ENCODE results near the gene PLEKHG4. TPM values are rescaled to one million over a fixed set of nuclear protein-coding genes. Genes with fewer than 3 reads are reported as not detected.

PLEKHG4 gene, protein sequence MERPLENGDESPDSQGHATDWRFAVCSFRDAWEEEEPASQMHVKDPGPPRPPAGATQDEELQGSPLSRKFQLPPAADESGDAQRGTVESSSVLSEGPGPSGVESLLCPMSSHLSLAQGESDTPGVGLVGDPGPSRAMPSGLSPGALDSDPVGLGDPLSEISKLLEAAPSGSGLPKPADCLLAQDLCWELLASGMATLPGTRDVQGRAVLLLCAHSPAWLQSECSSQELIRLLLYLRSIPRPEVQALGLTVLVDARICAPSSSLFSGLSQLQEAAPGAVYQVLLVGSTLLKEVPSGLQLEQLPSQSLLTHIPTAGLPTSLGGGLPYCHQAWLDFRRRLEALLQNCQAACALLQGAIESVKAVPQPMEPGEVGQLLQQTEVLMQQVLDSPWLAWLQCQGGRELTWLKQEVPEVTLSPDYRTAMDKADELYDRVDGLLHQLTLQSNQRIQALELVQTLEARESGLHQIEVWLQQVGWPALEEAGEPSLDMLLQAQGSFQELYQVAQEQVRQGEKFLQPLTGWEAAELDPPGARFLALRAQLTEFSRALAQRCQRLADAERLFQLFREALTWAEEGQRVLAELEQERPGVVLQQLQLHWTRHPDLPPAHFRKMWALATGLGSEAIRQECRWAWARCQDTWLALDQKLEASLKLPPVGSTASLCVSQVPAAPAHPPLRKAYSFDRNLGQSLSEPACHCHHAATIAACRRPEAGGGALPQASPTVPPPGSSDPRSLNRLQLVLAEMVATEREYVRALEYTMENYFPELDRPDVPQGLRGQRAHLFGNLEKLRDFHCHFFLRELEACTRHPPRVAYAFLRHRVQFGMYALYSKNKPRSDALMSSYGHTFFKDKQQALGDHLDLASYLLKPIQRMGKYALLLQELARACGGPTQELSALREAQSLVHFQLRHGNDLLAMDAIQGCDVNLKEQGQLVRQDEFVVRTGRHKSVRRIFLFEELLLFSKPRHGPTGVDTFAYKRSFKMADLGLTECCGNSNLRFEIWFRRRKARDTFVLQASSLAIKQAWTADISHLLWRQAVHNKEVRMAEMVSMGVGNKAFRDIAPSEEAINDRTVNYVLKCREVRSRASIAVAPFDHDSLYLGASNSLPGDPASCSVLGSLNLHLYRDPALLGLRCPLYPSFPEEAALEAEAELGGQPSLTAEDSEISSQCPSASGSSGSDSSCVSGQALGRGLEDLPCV
- polyA plus RNA-seq (2013, experiment 1 of 2): 6.6 TPM
- 6.5 TPM for polyA plus RNA-seq (2013, experiment 2 of 2)

- peak; percentile 56 for DNase-seq
- peak within 1 kb of the TSS; percentile 97 for H4K8ac ChIP-seq (ENCODE audit: low read length)
- peak within 1 kb of the TSS; percentile 57 to 84 for H3K4me3 ChIP-seq (ENCODE audit: insufficient read depth in 1 of 2, low read depth in 1 of 2, low read length in 2 of 2)
- peak within 1 kb of the TSS; percentile 75 to 94 for H3K4ac ChIP-seq (ENCODE audit: low read depth in 1 of 2, low read length in 2 of 2)
- no peaks in the 10 kb centered on the region for H3K27me3 ChIP-seq (ENCODE audit: control insufficient read depth in 1 of 2, insufficient read depth in 1 of 2, low read length in 2 of 2)
- H3K23ac ChIP-seq (ENCODE audit: low read length in 2 of 2): peak within 1 kb of the TSS in 1 of 2 experiments; percentile 63
- H3K9ac ChIP-seq (ENCODE audit: low read length): peak within 1 kb of the TSS; percentile 99
- H2AK5ac ChIP-seq (ENCODE audit: low read length, severe bottlenecking): peak within 1 kb of the TSS; percentile 55
- H3K79me1 ChIP-seq (replicated peaks; ENCODE audit: low read length, poor library complexity, severe bottlenecking): peaks cover 4% of the 10 kb centered on the region
- peak within 1 kb of the TSS; percentile 92 for H4K91ac ChIP-seq (ENCODE audit: low read length)
- H3K9me3 ChIP-seq (ENCODE audit: control insufficient read depth, low read length): no peaks in the 10 kb centered on the region
- WGBS: 42% methylated on average over 70 of the region's 83 CpGs
- peak within 1 kb of the TSS; percentile 92 for H2BK120ac ChIP-seq (ENCODE audit: low read depth, low read length)
- peak within 1 kb of the TSS; percentile 62 for H3K4me2 ChIP-seq (ENCODE audit: low read length, poor library complexity, severe bottlenecking)
- peak within 1 kb of the TSS; percentile 98 for H2BK15ac ChIP-seq (ENCODE audit: low read depth, poor library complexity, severe bottlenecking)
- peak within 1 kb of the TSS in 1 of 2 experiments; percentile 95 for H3K14ac ChIP-seq (ENCODE audit: low read length in 2 of 2)
- H2BK5ac ChIP-seq (ENCODE audit: low read depth, low read length, poor library complexity, severe bottlenecking): peak within 1 kb of the TSS; percentile 92
- H3K27ac ChIP-seq (ENCODE audit: low read length, poor library complexity, severe bottlenecking): peak within 1 kb of the TSS; percentile 99
- peak within 1 kb of the TSS; percentile 40 to 96 for H2BK12ac ChIP-seq (ENCODE audit: low read length in 2 of 2)
- peaks cover 17 to 67% of the 10 kb centered on the region in 2 experiments for H3K36me3 ChIP-seq (ENCODE audit: control insufficient read depth in 1 of 2, insufficient read depth in 2 of 2, low read depth in 1 of 2, low read length in 2 of 2)
- H3K4me1 ChIP-seq (ENCODE audit: control insufficient read depth, insufficient read depth, low read depth, low read length): peaks cover 37% of the 10 kb centered on the region
- H2AFZ ChIP-seq (ENCODE audit: low read depth, low read length): peak within 1 kb of the TSS; percentile 70
- peak within 1 kb of the TSS; percentile 78 to 95 for H3K18ac ChIP-seq (ENCODE audit: low read depth in 1 of 2, low read length in 2 of 2)
These were observed at the start of gene PLEKHG4 for GRCh38 chr16:67279296-67280089. TSS of gene PLEKHG4 (plus strand) at chr16:67279532. CDS start at chr16:67280045, 513 bp downstream.

- no peak overlapping the region for H2BK5ac ChIP-seq (ENCODE audit: low read depth, low read length, poor library complexity, severe bottlenecking)
- no peak overlapping the region for H3K4me3 ChIP-seq (ENCODE audit: insufficient read depth in 1 of 2, low read depth in 1 of 2, low read length in 2 of 2)
- peaks cover 37% of the 10 kb centered on the region for H3K79me1 ChIP-seq (replicated peaks; ENCODE audit: low read length, poor library complexity, severe bottlenecking)
- H3K27me3 ChIP-seq (ENCODE audit: control insufficient read depth in 1 of 2, insufficient read depth in 1 of 2, low read length in 2 of 2): no peaks in the 10 kb centered on the region
- H3K9me3 ChIP-seq (ENCODE audit: control insufficient read depth, low read length): no peaks in the 10 kb centered on the region
- H2BK120ac ChIP-seq (ENCODE audit: low read depth, low read length): no peak overlapping the region
- H2AFZ ChIP-seq (ENCODE audit: low read depth, low read length): no peak overlapping the region
- no peak overlapping the region for H2BK12ac ChIP-seq (ENCODE audit: low read length in 2 of 2)
- WGBS: 98% methylated on average over 32 of the region's 32 CpGs
- no peak overlapping the region for H3K4ac ChIP-seq (ENCODE audit: low read depth in 1 of 2, low read length in 2 of 2)
- no peak overlapping the region for H3K27ac ChIP-seq (ENCODE audit: low read length, poor library complexity, severe bottlenecking)
- no peak overlapping the region for H3K9ac ChIP-seq (ENCODE audit: low read length)
- no peak for DNase-seq
- H3K4me2 ChIP-seq (ENCODE audit: low read length, poor library complexity, severe bottlenecking): no peak overlapping the region
- H4K91ac ChIP-seq (ENCODE audit: low read length): no peak overlapping the region
- no peak overlapping the region for H3K23ac ChIP-seq (ENCODE audit: low read length in 2 of 2)
- no peak overlapping the region for H2BK15ac ChIP-seq (ENCODE audit: low read depth, poor library complexity, severe bottlenecking)
- peaks cover 19% of the 10 kb centered on the region for H3K4me1 ChIP-seq (ENCODE audit: control insufficient read depth, insufficient read depth, low read depth, low read length)
- H3K36me3 ChIP-seq (ENCODE audit: control insufficient read depth in 1 of 2, insufficient read depth in 2 of 2, low read depth in 1 of 2, low read length in 2 of 2): peaks cover 68 to 69% of the 10 kb centered on the region in 2 experiments
- H2AK5ac ChIP-seq (ENCODE audit: low read length, severe bottlenecking): no peak overlapping the region
- H3K14ac ChIP-seq (ENCODE audit: low read length in 2 of 2): no peak overlapping the region
- H3K18ac ChIP-seq (ENCODE audit: low read depth in 1 of 2, low read length in 2 of 2): no peak overlapping the region
- H4K8ac ChIP-seq (ENCODE audit: low read length): no peak overlapping the region
These were observed 49.2 kb upstream of the PLEKHG4 start for GRCh38 chr16:67229906-67230808.

- no peak overlapping the region for H2BK120ac ChIP-seq (ENCODE audit: low read depth, low read length)
- 97% methylated on average over 11 of the region's 12 CpGs for WGBS
These were observed 48.3 kb upstream of the PLEKHG4 start for GRCh38 chr16:67230809-67231660.

More at GRCh38 chr16:67230809-67231660, 48.3 kb upstream of the PLEKHG4 start:
- no peak overlapping the region for H4K8ac ChIP-seq (ENCODE audit: low read length)
- H4K91ac ChIP-seq (ENCODE audit: low read length): no peak overlapping the region
- H3K36me3 ChIP-seq (ENCODE audit: control insufficient read depth in 1 of 2, insufficient read depth in 2 of 2, low read depth in 1 of 2, low read length in 2 of 2): peaks cover 77% of the 10 kb centered on the region in 2 experiments
- H3K9ac ChIP-seq (ENCODE audit: low read length): no peak overlapping the region
- no peaks in the 10 kb centered on the region for H3K9me3 ChIP-seq (ENCODE audit: control insufficient read depth, low read length)
- no peak overlapping the region for H3K27ac ChIP-seq (ENCODE audit: low read length, poor library complexity, severe bottlenecking)
- H2BK12ac ChIP-seq (ENCODE audit: low read length in 2 of 2): no peak overlapping the region
- H3K14ac ChIP-seq (ENCODE audit: low read length in 2 of 2): no peak overlapping the region
- no peak overlapping the region for H2AFZ ChIP-seq (ENCODE audit: low read depth, low read length)
- H3K4me2 ChIP-seq (ENCODE audit: low read length, poor library complexity, severe bottlenecking): no peak overlapping the region
- no peak overlapping the region for H2BK5ac ChIP-seq (ENCODE audit: low read depth, low read length, poor library complexity, severe bottlenecking)
- H2BK15ac ChIP-seq (ENCODE audit: low read depth, poor library complexity, severe bottlenecking): no peak overlapping the region
- H2AK5ac ChIP-seq (ENCODE audit: low read length, severe bottlenecking): no peak overlapping the region
- H3K4me3 ChIP-seq (ENCODE audit: insufficient read depth in 1 of 2, low read depth in 1 of 2, low read length in 2 of 2): no peak overlapping the region
- no peak overlapping the region for H3K18ac ChIP-seq (ENCODE audit: low read depth in 1 of 2, low read length in 2 of 2)
- no peak for DNase-seq
- no peak overlapping the region for H3K4ac ChIP-seq (ENCODE audit: low read depth in 1 of 2, low read length in 2 of 2)
- peaks cover 35% of the 10 kb centered on the region for H3K79me1 ChIP-seq (replicated peaks; ENCODE audit: low read length, poor library complexity, severe bottlenecking)
- H3K23ac ChIP-seq (ENCODE audit: low read length in 2 of 2): no peak overlapping the region
- peaks cover 14% of the 10 kb centered on the region for H3K4me1 ChIP-seq (ENCODE audit: control insufficient read depth, insufficient read depth, low read depth, low read length)
- H3K27me3 ChIP-seq (ENCODE audit: control insufficient read depth in 1 of 2, insufficient read depth in 1 of 2, low read length in 2 of 2): no peaks in the 10 kb centered on the region

Measured in mesenchymal stem cell (in vitro differentiated cells and primary cell).